D721Med (cell line): ENCODE measurements around the gene NCK2.

ENCODE experiments used
- DNase-seq: peaks from one replicate; pipeline ENCODE4 v3.0.0; 2011; ENCODE audit warnings: low spot score; ENCODE audit not compliant: insufficient read length
- FAIRE-seq: peaks from 2 replicates; lab custom pipeline; 2011; peaks lifted over from hg19 to GRCh38; lab: Jason Lieb, UNC
- CTCF ChIP-seq: IDR thresholded peaks from 2 replicates; pipeline ENCODE4 v1.5.1; 2012; ENCODE audit warnings: mild to moderate bottlenecking, control low read depth; ENCODE audit not compliant: insufficient read depth; ENCODE audit errors: missing control alignments

Gene NCK2

GRCh38 chr2:105875241-105875640 lies 130.5 kb downstream of the NCK2 start:
- no peak for DNase-seq
- no peak for TF ChIP-seq CTCF
- FAIRE-seq: no peak

GRCh38 chr2:105876191-105876590 lies 131.5 kb downstream of the NCK2 start:
- FAIRE-seq: no peak
- TF ChIP-seq CTCF: no peak
- DNase-seq: no peak

GRCh38 chr2:105877945-105878344 lies 133.2 kb downstream of the NCK2 start:
- FAIRE-seq (no peak), DNase-seq (no peak)
- TF ChIP-seq CTCF: no peak

DNA sequence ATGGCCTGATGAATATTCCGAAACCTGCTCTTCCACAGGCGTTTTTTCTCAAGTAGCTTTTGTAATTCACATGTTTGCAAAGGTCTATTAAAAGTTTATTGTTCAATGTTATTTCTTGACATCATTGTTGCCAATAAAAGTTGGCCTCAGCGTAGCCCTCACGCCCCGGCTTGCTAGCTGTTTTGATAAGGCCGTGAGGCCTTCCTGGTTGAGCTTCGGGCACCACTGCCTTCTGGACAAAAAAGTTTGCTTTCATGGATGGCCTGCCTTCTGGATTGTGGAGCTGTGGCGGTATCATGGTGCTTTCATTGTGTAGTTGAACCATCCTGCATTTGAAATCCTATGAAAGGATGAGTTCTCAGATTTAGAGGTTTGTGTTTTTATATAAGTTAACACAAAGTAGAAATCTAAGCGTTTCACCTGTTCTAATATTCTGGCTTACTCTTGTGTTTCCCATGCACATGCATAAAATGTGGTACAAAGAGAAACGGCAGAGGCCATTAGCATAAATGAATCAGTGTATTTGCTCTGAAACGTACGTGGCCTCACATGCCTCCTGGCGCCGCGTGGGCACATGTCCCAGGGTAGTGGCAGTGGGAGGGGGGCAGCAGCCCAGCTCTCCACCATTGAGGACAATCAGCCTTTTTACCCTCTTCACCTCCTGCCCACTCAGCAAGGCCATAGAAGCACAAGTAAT lies 134.5 kb downstream of the NCK2 start:
- no peak for FAIRE-seq

GRCh38 chr2:105879803-105880300 lies 135.1 kb downstream of the NCK2 start:
- no peak for TF ChIP-seq CTCF
- no peak for DNase-seq
- no peak for FAIRE-seq

More for the DNA sequence above, 134.5 kb downstream of the NCK2 start:
- DNase-seq: no peak
- TF ChIP-seq CTCF: no peak

- DNase-seq (no peak), FAIRE-seq (no peak)
- no peak for TF ChIP-seq CTCF
Observed at GRCh38 chr2:105880637-105881036, 135.9 kb downstream of the NCK2 start.

GRCh38 chr2:105881286-105882136 lies 136.8 kb downstream of the NCK2 start:
- TF ChIP-seq CTCF: no peak
- FAIRE-seq: no peak
- DNase-seq: no peak
